HG02678 (cell line): ENCODE data around the gene C1QTNF7.

Experiments
- ATAC-seq: cut with Tn5 transposase; IDR thresholded peaks from one replicate; pipeline ENCODE4 v1.9.1; 2021; ENCODE audit warnings: mild to moderate bottlenecking, moderate library complexity; ENCODE audit not compliant: unreplicated experiment

The C1QTNF7 gene

DNA sequence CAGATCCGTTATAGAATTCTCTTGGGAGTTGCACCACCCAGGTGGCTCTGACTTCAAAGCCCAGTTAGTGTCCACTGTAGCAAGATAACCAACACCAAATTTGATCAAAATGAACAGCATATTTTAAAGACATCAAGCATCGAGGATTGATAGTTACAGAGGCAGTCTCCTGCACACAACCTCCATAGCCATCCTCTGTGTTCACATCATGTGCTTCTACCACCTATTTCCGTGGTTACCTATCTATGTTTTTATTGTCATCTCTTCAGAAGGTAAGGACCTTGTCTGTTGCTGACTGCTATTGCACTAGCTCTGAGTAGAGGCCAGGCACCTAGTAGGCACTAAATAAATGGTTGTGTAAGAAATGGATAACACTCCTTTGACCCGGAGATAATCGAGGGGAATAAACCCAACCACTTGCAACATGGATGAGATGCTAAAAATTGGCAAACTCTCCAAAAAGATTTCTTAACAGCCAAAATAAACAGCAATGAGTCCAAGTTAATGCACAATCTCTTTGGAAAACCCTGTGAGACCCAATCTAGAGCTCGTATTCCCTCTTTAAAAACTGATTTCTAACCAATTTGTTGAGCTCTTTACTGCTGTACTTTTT is 14.7 kb upstream of the C1QTNF7 start:
- no peak for ATAC-seq

DNA sequence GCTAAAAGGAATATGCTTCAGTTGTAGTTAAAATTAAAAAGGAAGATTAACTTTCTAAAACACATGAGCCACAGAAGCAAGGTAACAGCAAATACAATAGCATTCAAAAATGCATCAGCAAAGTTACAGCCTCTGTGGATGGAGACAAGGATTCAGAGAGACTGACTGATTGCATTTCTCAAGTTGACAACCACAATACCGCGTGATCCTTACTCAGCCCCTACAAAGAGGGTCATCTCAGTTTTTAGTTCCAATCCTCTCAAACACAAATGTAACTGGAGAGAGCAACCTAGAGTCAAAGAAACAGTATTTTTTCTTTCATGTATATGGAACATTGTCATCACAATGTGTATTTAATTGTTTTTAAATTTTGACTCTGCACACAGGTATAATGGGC is 14.2 kb upstream of the C1QTNF7 start:
- no peak for ATAC-seq

DNA sequence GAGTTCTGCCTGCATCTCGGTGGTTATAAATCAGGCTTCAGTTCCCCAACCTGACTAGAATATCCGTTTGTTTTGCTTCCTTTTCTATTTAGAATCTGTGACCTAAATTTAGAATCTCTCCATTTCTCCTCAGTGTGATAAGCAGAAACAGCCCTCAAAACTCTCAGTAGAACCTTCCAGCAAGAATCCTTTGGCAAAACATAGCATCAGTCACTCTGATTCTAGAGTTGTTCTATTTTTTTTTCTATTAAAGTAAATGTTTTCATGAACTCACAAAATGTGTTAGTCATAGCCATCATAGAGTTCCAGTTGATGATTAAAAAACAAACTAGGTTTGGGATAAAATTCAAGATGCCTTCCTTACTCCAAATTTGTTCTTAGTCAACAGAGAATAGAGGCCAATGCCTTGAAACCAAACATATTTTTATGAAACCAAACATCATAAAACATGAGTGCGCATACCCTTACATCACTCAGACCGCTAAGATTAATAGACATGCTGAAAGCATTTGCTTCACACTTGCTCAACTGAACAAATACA is 13.2 kb upstream of the C1QTNF7 start:
- no peak for ATAC-seq

DNA sequence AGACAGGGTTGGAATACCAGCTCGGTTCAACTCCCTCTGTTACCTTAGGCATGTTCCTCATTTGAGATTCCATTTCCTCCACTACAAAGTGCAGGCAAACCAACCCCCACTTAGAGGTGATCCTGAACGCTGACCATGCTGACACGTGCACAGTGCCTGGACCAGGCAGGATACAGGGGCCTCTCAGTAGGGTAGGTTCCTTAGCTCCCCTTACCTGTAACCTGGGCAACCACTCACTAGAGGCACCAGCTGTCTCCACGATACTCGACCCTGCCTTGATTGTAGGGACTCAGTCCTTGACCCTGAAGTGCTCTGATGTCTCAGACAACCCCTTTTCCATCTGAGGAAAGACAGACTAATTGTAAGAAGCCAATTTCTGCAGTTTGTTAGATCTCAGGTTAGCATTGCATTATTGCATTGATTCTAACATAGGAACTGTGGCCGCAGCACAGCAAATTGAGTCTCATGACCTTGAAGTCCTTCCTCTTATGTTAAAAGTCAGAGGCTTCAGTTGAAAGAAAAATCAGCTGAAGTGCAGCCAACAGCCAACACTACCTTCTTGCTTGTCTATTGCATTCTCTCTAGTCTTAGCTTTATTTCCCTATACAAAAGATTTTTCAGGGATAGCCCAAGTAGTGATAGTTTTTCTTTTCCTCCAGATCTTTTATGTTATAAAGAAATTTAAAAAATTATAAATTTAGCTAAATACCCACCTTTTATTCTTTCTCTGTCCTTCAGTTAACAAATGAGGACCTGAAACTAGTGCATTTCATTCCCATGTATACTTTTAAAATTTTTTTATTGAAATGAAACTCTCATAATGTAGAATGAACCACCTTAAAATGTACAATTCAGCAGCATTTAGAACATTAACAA is 11.2 kb upstream of the C1QTNF7 start:
- ATAC-seq = no peak

DNA sequence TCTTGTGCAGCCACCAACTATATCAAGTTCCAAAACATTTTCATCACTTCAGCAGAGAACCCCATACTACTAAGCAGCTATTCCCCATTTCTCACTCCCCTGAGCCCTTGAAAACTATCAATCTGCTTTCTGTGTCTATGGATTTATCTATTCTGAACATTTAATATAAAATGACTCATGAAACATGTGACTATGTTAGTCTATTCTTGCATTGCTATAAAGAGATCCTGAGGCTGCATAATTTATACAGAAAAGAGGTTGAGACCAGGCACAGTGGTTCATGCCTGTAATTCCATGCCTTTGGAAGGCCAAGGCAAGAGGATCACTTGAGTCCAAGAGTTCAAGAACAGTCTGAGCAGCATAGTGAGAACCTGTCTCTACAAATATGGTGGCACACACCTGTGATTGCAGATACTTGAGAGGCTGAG is 10.6 kb upstream of the C1QTNF7 start:
- ATAC-seq = no peak

DNA sequence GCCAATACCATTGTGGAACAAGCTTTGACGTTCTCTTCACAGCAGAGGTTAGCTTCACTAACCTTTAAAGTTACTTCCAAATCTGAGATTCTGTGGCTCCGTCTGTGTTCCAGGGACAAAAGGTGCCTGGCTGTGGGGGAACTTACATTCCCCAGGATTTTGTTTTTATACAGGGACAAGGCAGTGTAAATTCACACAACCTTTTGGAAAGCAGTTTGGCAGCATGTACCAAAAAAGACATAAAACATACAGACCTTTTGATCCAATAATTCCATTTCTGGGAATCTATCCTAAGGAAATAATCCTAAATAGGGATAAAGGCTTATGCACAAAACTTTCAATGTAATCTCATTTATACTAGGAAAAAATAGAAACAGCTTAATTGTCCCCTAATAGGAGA is 8.9 kb upstream of the C1QTNF7 start:
- ATAC-seq = no peak

DNA sequence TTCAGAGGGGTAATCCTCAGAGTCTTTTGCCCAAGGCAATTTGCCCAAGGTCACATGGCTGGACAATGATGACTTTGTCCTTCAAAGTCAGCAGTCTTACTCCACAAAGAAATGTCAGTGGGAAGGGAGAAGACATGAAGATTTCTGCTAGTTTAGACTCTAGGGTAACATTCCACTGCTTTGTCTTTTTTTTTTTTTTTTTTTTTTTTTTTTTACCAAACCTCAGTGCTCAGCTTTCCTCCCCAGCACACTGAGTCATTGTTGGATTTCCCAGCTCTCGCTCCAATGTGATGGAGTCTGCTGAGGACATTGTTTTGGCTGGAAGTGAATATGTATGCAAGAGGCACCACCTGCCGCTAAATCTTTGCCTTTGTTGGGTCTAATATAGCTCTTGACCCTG is 7.2 kb upstream of the C1QTNF7 start:
- no peak for ATAC-seq

DNA sequence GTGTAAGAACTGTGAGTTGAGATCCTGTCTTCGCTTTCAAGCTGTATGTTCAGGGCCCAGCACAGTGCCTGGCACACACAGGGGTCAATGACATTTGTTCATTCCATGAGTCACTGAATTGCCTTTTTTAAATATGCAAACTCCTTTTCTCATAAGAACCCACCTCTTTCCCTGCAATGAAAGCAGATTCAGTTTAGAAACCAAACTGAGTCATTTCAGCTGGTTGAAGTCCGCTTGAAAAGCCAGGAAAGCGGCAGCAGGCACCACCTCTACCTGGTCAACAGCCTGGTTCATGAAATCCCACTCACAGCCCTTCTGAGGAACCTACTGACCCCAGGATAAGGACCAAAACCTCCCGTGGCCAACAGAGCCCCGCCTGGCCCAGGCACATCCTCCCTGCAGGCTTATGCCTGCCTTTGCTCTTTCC is 4.5 kb upstream of the C1QTNF7 start:
- no peak for ATAC-seq

DNA sequence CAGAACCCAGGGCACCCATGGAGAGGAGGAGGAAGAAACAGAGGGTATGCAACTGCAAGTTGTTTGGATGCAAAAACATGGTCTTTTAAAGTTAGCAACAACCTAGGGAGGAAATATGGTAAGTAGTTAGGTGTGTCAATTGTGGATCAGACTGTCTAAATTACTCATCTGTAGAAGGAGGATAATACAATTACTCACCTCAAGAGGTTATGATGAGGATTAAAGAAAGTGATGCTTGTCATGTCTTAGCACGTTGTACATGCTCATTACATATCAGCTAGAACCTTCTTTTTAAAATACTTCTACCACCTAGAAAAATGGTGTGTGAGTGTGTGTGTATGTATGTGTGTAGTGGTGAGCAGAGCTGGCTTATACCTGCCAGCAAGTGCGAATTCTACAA is 2.3 kb upstream of the C1QTNF7 start:
- no peak for ATAC-seq

DNA sequence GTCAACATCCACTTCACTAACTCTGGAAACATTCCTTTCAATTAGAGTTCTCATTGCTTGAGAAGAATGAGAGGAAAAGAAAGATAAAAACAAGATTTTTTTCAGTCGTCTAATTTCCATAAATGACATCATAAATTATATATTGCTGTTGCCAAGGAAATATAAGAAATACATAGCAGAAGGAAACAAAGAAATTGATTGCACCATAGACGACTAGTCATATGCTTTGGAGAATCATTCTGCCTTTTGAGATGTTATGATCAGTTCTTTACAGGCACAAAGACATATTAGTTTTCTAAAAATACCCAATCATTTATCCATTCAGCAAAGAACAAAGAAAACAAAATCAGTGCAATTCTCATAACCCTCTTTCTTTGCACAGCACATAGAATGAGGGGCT is 672 bp upstream of the C1QTNF7 start:
- ATAC-seq = no peak

DNA sequence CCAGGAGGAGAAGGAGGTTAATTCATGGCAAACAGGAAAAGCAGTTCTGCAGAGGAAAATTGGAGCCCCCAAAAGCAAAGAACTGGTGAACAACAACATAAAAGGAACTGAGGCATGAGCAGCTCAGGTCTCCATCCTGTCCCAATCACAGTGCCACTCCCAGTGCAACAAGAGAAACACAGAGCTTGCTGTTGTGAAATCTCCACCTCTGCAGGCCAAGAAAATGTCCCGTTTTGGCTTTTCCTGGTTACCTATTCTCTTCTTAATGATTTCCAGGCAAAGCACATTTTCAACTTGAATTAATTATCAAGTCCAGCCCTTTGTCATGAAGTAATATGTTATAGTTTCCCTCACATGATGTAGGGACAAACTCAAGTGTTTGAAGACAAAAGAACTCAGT is 778 bp downstream of the C1QTNF7 start:
- ATAC-seq = no peak

DNA sequence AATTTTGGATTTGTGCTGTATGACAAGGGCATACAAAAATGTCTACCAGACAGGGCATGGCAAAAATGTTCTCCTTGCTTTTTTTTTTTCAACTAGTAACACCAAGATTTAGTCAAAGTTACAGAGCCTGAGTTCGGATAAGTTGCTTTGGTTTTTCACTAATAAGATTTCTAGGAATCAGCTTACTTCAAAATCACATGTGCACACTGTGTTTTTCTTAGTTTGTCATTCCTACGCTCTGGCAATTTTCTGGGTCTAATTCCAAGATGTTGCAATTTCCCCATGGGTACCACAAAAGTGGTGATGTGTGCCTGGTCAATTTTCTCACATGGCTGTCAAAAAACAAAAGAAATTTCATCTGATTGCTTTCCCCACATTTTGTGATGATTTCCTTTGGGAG is 6.3 kb downstream of the C1QTNF7 start:
- ATAC-seq = no peak

DNA sequence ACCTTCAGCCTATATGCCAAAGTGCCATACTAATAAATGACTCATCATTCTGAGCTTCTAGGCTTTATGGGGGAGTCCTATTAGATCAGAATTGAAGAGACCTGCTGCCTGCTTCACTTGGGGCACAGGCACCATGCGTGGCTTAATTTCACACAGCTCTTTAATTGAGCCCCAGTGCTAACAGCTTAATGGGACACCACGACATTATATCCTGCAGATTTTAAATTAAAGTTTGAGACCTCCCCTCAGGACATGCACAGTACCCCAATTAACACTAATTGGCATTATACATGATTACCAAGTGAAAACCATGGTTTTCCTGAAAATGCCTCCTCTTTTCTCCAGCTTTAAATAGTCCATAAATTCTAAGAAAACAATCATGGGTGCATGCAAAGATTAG is 6.8 kb downstream of the C1QTNF7 start:
- ATAC-seq = no peak

DNA sequence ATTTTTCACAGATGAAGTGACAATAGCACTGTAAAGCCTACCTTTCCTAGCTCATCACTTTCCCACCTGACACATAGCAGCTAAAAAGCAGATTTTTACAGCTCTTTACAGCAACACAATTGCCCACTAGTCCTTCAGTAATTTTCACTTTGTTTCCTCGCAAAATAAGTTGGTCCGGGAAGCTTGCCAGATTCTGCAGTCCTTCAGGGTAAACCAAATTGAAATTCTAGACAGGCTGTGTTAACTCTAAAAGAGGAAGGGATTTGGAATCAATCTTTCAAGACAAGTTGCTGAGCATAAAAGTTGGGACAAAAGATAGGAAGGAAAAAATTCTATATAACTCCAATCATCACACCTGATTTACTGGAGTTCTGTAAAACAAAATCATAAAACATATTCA is 8.7 kb downstream of the C1QTNF7 start:
- ATAC-seq = no peak

DNA sequence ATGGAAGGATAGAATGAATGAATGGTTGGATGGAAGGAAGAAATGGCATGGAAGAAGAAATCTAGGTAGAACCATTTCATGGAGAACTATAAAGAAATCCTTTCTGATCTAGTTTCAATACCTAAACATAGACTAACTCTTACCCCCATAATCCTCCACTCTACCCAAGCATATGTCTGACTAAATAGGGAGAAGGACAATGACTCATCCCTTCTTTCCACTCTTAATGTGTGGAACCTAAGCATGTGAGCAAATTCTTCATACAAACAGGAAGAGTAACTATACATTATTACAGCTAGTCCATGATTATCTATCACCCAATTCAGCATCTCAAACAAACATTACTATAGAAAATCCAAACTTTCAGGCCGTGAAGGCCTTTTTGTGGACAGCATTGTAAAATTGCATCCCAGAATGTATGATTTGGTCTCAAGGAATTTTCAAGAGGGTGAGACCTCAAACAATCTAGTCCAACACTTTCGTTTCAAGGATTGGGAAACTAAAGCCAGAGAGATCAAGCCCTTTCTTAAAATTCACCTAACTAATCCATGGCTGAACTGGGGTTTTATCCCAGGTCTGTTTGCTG is 11.2 kb downstream of the C1QTNF7 start:
- no peak for ATAC-seq

DNA sequence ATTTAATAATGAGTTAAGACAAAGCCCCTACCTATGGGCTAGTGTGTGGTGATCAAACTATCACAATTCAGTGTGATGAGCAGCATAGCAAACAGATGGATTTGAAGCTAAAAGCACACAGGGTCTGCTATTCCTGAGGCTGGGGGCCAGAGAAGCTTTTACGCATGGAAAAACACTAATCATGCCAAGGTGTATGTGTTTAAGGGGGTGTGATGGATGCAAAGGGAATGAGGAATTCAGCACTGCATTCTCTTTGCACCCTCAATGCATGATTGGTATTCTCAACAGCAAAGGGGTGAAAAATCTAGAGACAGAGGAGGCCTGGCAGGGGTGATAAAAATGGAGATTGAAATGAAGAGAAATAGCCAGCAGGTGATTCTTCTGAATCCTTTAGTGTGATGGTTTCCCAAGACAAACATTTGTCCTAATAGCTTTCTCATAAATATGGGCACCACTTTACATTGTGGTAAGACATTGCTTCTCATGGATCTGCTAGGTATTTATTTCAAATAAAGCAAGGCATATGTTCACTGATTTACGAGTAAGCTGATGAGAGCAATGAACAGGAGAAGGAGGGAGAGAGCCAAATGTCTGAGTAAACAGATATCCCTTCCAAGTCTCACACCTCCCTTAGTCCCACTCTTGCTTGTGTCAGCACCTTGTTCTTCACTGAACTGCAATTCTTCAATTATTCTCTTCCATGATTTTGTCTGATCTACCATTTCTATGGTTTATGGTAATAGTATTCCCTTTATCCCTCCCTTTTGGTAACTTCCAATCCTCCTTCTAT is 15.7 kb downstream of the C1QTNF7 start:
- ATAC-seq = no peak

DNA sequence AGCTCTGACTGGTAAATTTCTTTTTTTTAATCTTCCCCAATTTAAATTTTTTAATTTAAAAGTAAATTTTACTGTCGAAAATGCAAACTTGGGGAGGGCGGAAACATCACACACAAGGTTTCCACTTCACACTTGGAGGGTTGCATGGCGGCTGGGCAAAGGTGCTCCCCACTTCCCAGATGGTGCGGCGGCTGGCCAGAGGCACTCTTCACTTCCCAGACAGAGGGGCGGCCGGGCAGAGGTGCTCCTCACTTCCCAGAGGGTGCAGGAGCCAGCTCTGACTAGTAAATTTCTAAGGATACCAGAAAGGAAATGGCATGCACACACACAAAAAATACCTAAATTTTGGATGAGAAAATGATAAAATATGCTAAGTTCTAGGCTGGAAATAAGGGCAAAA is 16.4 kb downstream of the C1QTNF7 start:
- no peak for ATAC-seq

DNA sequence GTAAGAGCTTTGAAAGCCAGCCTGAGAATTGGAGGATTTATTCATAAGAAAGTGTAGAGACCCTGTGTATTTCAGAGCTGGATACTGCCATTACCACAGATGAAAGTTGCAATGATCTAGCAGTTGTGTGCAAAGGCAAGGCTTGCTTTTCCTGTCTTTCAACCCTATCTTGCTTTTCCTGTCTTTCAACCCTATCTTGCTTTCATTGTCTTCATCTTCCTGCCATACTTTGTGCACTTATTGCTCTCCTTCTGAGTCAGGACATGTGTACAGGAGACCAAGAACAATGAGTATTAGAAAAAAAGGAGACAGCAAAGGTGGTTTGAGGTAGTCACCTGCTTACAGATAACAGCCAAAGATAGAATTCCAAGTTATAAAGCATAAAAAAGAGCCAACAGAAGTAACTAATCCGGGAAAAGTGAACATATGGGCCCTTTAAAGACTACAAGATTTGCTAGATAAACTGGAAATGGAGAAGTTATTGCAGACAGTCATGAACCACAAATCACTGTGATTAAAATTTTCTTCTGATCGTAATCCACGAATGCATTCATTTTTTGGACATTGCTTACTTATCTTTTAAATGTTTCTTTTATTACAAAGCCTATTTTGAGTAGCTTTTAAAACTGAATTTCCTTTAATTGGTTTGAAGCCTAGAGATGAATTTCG is 17.2 kb downstream of the C1QTNF7 start:
- no peak for ATAC-seq

DNA sequence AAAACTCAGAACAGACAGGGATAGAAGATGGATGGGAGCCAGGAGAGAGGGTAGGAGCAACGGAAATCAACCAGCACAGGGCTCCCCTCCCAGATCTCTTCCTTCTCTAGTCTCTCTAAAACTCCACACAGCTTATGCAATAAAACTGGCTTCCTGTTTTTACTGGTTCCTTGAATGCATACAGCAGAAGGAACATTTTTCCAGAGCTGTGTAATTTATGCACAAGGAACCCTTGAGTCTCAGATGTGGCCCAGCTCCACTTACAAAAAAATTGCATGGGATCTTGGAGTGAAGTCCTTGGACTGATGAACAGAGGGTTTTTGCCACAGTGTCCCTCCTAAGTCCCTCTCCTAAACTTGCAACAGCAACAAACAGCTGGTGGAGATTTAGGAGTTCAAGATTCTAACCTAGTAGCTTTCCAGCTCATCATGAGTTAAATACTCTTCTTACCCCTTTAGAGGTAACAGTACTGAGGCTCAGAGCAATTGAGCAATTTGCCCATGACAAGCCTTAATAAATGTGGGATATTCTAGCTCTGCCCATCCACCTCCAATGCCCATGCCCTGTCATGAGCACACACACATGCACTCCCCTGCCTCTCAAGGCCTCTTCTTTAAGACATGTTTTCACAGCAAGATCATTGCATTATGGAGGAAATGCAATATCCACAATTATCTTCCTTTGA is 23.5 kb downstream of the C1QTNF7 start:
- no peak for ATAC-seq
